HCT116 (cell line): Measurements from ENCODE around the gene TRPC4. TPM values are rescaled to one million over a fixed set of nuclear protein-coding genes. Genes with fewer than 3 reads are reported as not detected.

Source experiments
- ATAC-seq: fragments of 200-7000 bp; cut with Tn5 transposase; 2 replicates; pipeline ENCODE4 v1.9.1; 2020; ENCODE audit warnings: mild to moderate bottlenecking, moderate library complexity
- BruUV-seq: library from RNA; stranded (reverse); fragments of 400-500 nt; replicated peaks from 2 replicates; lab custom pipeline; 2021; lab: Mats Ljungman, UMichigan
- CTCF ChIA-PET: fragments of 300-600 bp; sonication (Branson Sonifier 250); formaldehyde crosslinking; loops from one replicate; lab custom pipeline; 2021; ENCODE audit warnings: antibody characterized with exemption; lab: Charles Lee
- POLR2A ChIA-PET: fragments of 300-600, 350-600 bp; sonication (Branson Sonifier 250); formaldehyde crosslinking; loops from one replicate; lab custom pipeline; 2021; ENCODE audit warnings: antibody characterized with exemption; lab: Charles Lee
- RAD21 ChIA-PET, 2 experiments: fragments of 300-600 bp; sonication (Branson Sonifier 250); formaldehyde crosslinking; loops; one replicate each; lab custom pipeline; 2023; ENCODE audit warnings: low total read pairs in 2 of 2; ENCODE audit not compliant: uncharacterized antibody in 2 of 2, unreplicated experiment in 2 of 2, low non-redundant PET in 1 of 2; lab: Charles Lee
- DNase-seq: peaks from one replicate; pipeline ENCODE4 v3.0.0-alpha.2; 2010; ENCODE audit warnings: low read depth, low spot score
- H2AFZ ChIP-seq: fragments of 200-600 bp; shearing (Covaris generic), sonication (generic); 2 replicates; pipeline ENCODE4 v1.6.1; 2017; ENCODE audit warnings: low read depth, mixed run types, mixed read lengths, antibody characterized with exemption, low read length; ENCODE audit not compliant: poor library complexity, severe bottlenecking
- H3K27ac ChIP-seq: 2 replicates; pipeline ENCODE4 v1.5.1; 2012; ENCODE audit warnings: low read depth, low read length
- H3K27me3 ChIP-seq: fragments of 200-600 bp; sonication (generic); 2 replicates; pipeline ENCODE4 v1.6.1; 2016; ENCODE audit warnings: mixed run types, low read length, mixed read lengths; ENCODE audit not compliant: insufficient read depth
- H3K36me3 ChIP-seq, 2 experiments: fragments of 200-500 bp in 1 of 2; fragments of 200-600 bp in 1 of 2; sonication (Bioruptor generic) in 1 of 2; sonication (generic) in 1 of 2; 2 replicates each; pipeline versions ENCODE4 v1.5.1 to v1.6.1; 2014 to 2016; ENCODE audit warnings: low read length in 2 of 2, inconsistent platforms in 1 of 2, mixed read lengths in 1 of 2, mixed run types in 1 of 2; ENCODE audit not compliant: insufficient read depth in 2 of 2, control insufficient read depth in 1 of 2
- H3K4me1 ChIP-seq, 2 experiments: fragments of 200-600 bp in 1 of 2; sonication (generic) in 1 of 2; 2 replicates each; pipeline versions ENCODE4 v1.5.1 to v1.6.1; 2012 to 2017; ENCODE audit warnings: low read length in 2 of 2, inconsistent platforms in 1 of 2, mild to moderate bottlenecking in 1 of 2, mixed read lengths in 1 of 2, mixed run types in 1 of 2, moderate library complexity in 1 of 2; ENCODE audit not compliant: insufficient read depth in 2 of 2, control insufficient read depth in 1 of 2
- H3K4me2 ChIP-seq: fragments of 200-600 bp; sonication (generic); 2 replicates; pipeline ENCODE4 v1.6.1; 2017; ENCODE audit warnings: mixed run types, low read length, mixed read lengths
- H3K4me3 ChIP-seq, 2 experiments: fragments of 200-600 bp in 1 of 2; sonication (generic) in 1 of 2; replicated peaks in 1 of 2; 2 replicates each; pipeline ENCODE4 v1.5.1; 2011 to 2016; ENCODE audit warnings: low read length in 2 of 2, control low read depth in 1 of 2, low read depth in 1 of 2, mild to moderate bottlenecking in 1 of 2, mixed read lengths in 1 of 2, mixed run types in 1 of 2
- H3K79me2 ChIP-seq: fragments of 200-600 bp; sonication (generic); 2 replicates; pipeline ENCODE4 v1.6.1; 2017; ENCODE audit warnings: mild to moderate bottlenecking, mixed run types, low read length, moderate library complexity, mixed read lengths; ENCODE audit not compliant: insufficient read depth
- H3K9ac ChIP-seq: fragments of 200-600 bp; sonication (generic); 2 replicates; pipeline ENCODE4 v1.6.1; 2016; ENCODE audit warnings: low read length, mixed read lengths
- H3K9me2 ChIP-seq: fragments of 200-600 bp; sonication (generic), shearing (Covaris generic); 2 replicates; pipeline ENCODE4 v1.6.1; 2017; ENCODE audit warnings: mixed run types, mild to moderate bottlenecking, moderate library complexity; ENCODE audit not compliant: insufficient read depth
- H3K9me3 ChIP-seq, 2 experiments: fragments of 200-500 bp in 1 of 2; fragments of 200-600 bp in 1 of 2; sonication (Bioruptor generic) in 1 of 2; sonication (generic) in 1 of 2; 2 replicates each; pipeline ENCODE4 v1.6.1; 2014 to 2017; ENCODE audit warnings: low read length in 2 of 2, mixed read lengths in 2 of 2, inconsistent platforms in 1 of 2, low read depth in 1 of 2, mild to moderate bottlenecking in 1 of 2, mixed run types in 1 of 2, moderate library complexity in 1 of 2; ENCODE audit not compliant: control insufficient read depth in 1 of 2, insufficient read depth in 1 of 2
- H4K20me1 ChIP-seq: fragments of 200-600 bp; sonication (generic), shearing (Covaris generic); 2 replicates; pipeline ENCODE4 v1.6.1; 2017; ENCODE audit warnings: mixed run types, mild to moderate bottlenecking, moderate library complexity; ENCODE audit not compliant: insufficient read depth
- ATF3 ChIP-seq: IDR thresholded peaks from 2 replicates; pipeline ENCODE4 v1.6.1; 2012
- CBX3 ChIP-seq: IDR thresholded peaks from 2 replicates; pipeline ENCODE4 v1.6.1; 2012; ENCODE audit warnings: low read depth
- CEBPB ChIP-seq: IDR thresholded peaks from 2 replicates; pipeline ENCODE4 v1.6.1; 2012; ENCODE audit warnings: low read depth
- EGR1 ChIP-seq: IDR thresholded peaks from 2 replicates; pipeline ENCODE4 v1.6.1; 2012; ENCODE audit warnings: low read depth
- ELF1 ChIP-seq: IDR thresholded peaks from 2 replicates; pipeline ENCODE4 v1.6.1; 2012; ENCODE audit warnings: low read depth, borderline replicate concordance
- EZH2 ChIP-seq: fragments of 200-600 bp; sonication (generic); IDR thresholded peaks from 2 replicates; pipeline ENCODE4 v1.6.1; 2017; ENCODE audit warnings: antibody characterized with exemption, mixed run types
- EZH2phosphoT487 ChIP-seq: fragments of 200-600 bp; IDR thresholded peaks from 2 replicates; pipeline ENCODE4 v1.6.1; 2018; ENCODE audit warnings: antibody characterized with exemption, borderline replicate concordance
- FOSL1 ChIP-seq: IDR thresholded peaks from 2 replicates; pipeline ENCODE4 v1.6.1; 2012; ENCODE audit warnings: low read depth
- JUND ChIP-seq: IDR thresholded peaks from 2 replicates; pipeline ENCODE4 v1.6.1; 2012
- MAX ChIP-seq: IDR thresholded peaks from 2 replicates; pipeline ENCODE4 v1.6.1; 2012
- POLR2A ChIP-seq: IDR thresholded peaks from 2 replicates; pipeline ENCODE4 v1.7.0; 2011; ENCODE audit warnings: borderline replicate concordance; ENCODE audit not compliant: insufficient read depth, insufficient read length; ENCODE audit errors: extremely low read depth
- POLR2AphosphoS5 ChIP-seq: IDR thresholded peaks from 2 replicates; pipeline ENCODE4 v1.6.1; 2011; ENCODE audit warnings: mild to moderate bottlenecking, low read depth, low read length, moderate library complexity
- RAD21 ChIP-seq: IDR thresholded peaks from 2 replicates; pipeline ENCODE4 v1.6.1; 2012; ENCODE audit warnings: low read depth, mild to moderate bottlenecking
- REST ChIP-seq: IDR thresholded peaks from 2 replicates; pipeline ENCODE4 v1.6.1; 2012; ENCODE audit warnings: low read depth
- SIN3A ChIP-seq: IDR thresholded peaks from 2 replicates; pipeline ENCODE4 v1.6.1; 2012; ENCODE audit warnings: low read depth
- SP1 ChIP-seq: IDR thresholded peaks from 2 replicates; pipeline ENCODE4 v1.6.1; 2012; ENCODE audit warnings: low read depth
- SRF ChIP-seq: IDR thresholded peaks from 2 replicates; pipeline ENCODE4 v1.6.1; 2012; ENCODE audit warnings: low read depth
- TCF7L2 ChIP-seq: IDR thresholded peaks from 2 replicates; pipeline ENCODE4 v1.7.0; 2011; ENCODE audit warnings: borderline replicate concordance, inconsistent platforms; ENCODE audit not compliant: insufficient read depth, insufficient read length; ENCODE audit errors: extremely low read depth
- YY1 ChIP-seq: IDR thresholded peaks from 2 replicates; pipeline ENCODE4 v1.6.1; 2011; ENCODE audit warnings: low read length, low read depth, moderate library complexity, mild to moderate bottlenecking; ENCODE audit not compliant: insufficient replicate concordance; ENCODE audit errors: extremely low read depth
- ZBTB33 ChIP-seq: IDR thresholded peaks from 2 replicates; pipeline ENCODE4 v1.6.1; 2011; ENCODE audit warnings: mild to moderate bottlenecking, low read length, moderate library complexity; ENCODE audit not compliant: insufficient replicate concordance; ENCODE audit errors: extremely low read depth
- intact Hi-C: fragments of 100-400 bp; cut with micrococcal nuclease; formaldehyde crosslinking; loops from 2 replicates; pipeline ENCODE4 v1.10.0; 2022
- total RNA-seq: library from RNA; stranded (reverse); gene quantifications from one replicate; pipeline ENCODE4 v1.2.1, GENCODE V29; 2021; ENCODE audit not compliant: unreplicated experiment

The TRPC4 gene
- total RNA-seq, 1 experiment from 2014 or later: not detected

- ChIA-PET POLR2A (no interaction called here), CTCF (no interaction called here), RAD21 (no interaction called here)
- no peak for TF ChIP-seq EGR1
- no peak for TF ChIP-seq SP1
- TF ChIP-seq SRF: no peak
- TF ChIP-seq REST: no peak
- no peak for TF ChIP-seq MAX
- TF ChIP-seq JUND: no peak
- TF ChIP-seq SIN3A: no peak
- no peak for TF ChIP-seq POLR2AphosphoS5
- TF ChIP-seq POLR2A: no peak
- TF ChIP-seq FOSL1: no peak
- no peak for TF ChIP-seq ELF1
- TF ChIP-seq RAD21: no peak
- no peak for TF ChIP-seq YY1
- TF ChIP-seq EZH2phosphoT487: no peak
- TF ChIP-seq ZBTB33: no peak
- no peak for TF ChIP-seq EZH2
- no peak for TF ChIP-seq TCF7L2
- no peak for TF ChIP-seq CEBPB
- TF ChIP-seq CBX3: no peak
- TF ChIP-seq ATF3: no peak
- DNase-seq: no peak
- no peaks in the 10 kb centered on the region for H3K27me3 ChIP-seq
- no peaks in the 10 kb centered on the region for H3K36me3 ChIP-seq
- no peak overlapping the region for H3K9ac ChIP-seq
- no peaks in the 10 kb centered on the region for H3K4me1 ChIP-seq
- no peaks in the 10 kb centered on the region for H3K9me2 ChIP-seq
- no peak overlapping the region for H3K27ac ChIP-seq
- H3K4me3 ChIP-seq: no peak overlapping the region
- no peak overlapping the region for H2AFZ ChIP-seq
- H4K20me1 ChIP-seq: no peaks in the 10 kb centered on the region
- no peak for ATAC-seq
- H3K79me2 ChIP-seq: no peaks in the 10 kb centered on the region
- H3K4me2 ChIP-seq: no peak overlapping the region
- no TSS peak for BruUV-seq
- H3K9me3 ChIP-seq: peaks cover 15 to 22% of the 10 kb centered on the region in 2 experiments; a peak in 2 of 4 replicates
- intact Hi-C loops: no loop called here
Observed at GRCh38 chr13:37886879-37887278, 17.3 kb upstream of the TRPC4 start.
